CD8-positive, alpha-beta memory T cell (primary cell): Measurements from ENCODE around the gene MYH9. TPM values are rescaled to one million over a fixed set of nuclear protein-coding genes. Genes with fewer than 3 reads are reported as not detected.
"Not testable (repeated sequence)": the region's sequence is repeated elsewhere in the genome, so short reads cannot be mapped to it uniquely, and the experiment has no call there.

Experiments used
- CTCF ChIA-PET: fragments of 350-600 bp; sonication (Branson Sonifier 250); formaldehyde crosslinking; loops from one replicate; lab custom pipeline; 2021; ENCODE audit warnings: antibody characterized with exemption; lab: Charles Lee
- POLR2A ChIA-PET: fragments of 350-600 bp; sonication (Branson Sonifier 250); formaldehyde crosslinking; loops from one replicate; lab custom pipeline; 2021; ENCODE audit warnings: antibody characterized with exemption; lab: Charles Lee
- DNase-seq, 5 donors: peaks; one replicate each; pipeline versions ENCODE4 v3.0.0 to v3.0.0-alpha.2; 2020 to 2022; ENCODE audit warnings: mixed read lengths in 1 of 5
- H3K27ac ChIP-seq: one replicate; pipeline ENCODE4 v1.7.0; 2013; ENCODE audit warnings: low read depth, mild to moderate bottlenecking, low read length, moderate library complexity
- H3K27me3 ChIP-seq: 2 replicates; pipeline ENCODE4 v1.7.0; 2013; ENCODE audit warnings: low read length, mild to moderate bottlenecking; ENCODE audit not compliant: insufficient read depth, poor library complexity, severe bottlenecking
- H3K36me3 ChIP-seq: 2 replicates; pipeline ENCODE4 v1.7.0; 2013; ENCODE audit warnings: mild to moderate bottlenecking, low read length, moderate library complexity; ENCODE audit not compliant: insufficient read depth
- H3K4me1 ChIP-seq: 2 replicates; pipeline ENCODE4 v1.7.0; 2013; ENCODE audit warnings: mild to moderate bottlenecking, low read length, moderate library complexity; ENCODE audit not compliant: insufficient read depth
- H3K4me3 ChIP-seq: 2 replicates; pipeline ENCODE4 v1.7.0; 2013; ENCODE audit warnings: mild to moderate bottlenecking, low read length
- H3K9me3 ChIP-seq: 2 replicates; pipeline ENCODE4 v1.7.0; 2013; ENCODE audit warnings: mild to moderate bottlenecking, low read length
- H3K27ac Mint-ChIP-seq, 8 donors: one replicate each; pipeline ENCODE4 v1.8.0; 2020 to 2021; ENCODE audit warnings: mixed read lengths in 8 of 8, mild to moderate bottlenecking in 6 of 8, inconsistent platforms in 3 of 8, moderate library complexity in 3 of 8
- H3K27me3 Mint-ChIP-seq, 2 donors: one replicate each; pipeline ENCODE4 v1.8.0; 2020 to 2021; ENCODE audit warnings: mixed read lengths in 2 of 2, mild to moderate bottlenecking in 1 of 2, moderate library complexity in 1 of 2
- H3K36me3 Mint-ChIP-seq, 3 donors: one replicate each; pipeline ENCODE4 v1.8.0; 2020 to 2021; ENCODE audit warnings: mixed read lengths in 3 of 3, inconsistent platforms in 1 of 3, mild to moderate bottlenecking in 1 of 3
- H3K4me1 Mint-ChIP-seq, 3 donors: one replicate each; pipeline ENCODE4 v1.8.0; 2020 to 2021; ENCODE audit warnings: mixed read lengths in 3 of 3, inconsistent platforms in 1 of 3, mild to moderate bottlenecking in 1 of 3
- H3K4me3 Mint-ChIP-seq, 7 donors: one replicate each; pipeline ENCODE4 v1.8.0; 2020 to 2021; ENCODE audit warnings: mixed read lengths in 7 of 7, mild to moderate bottlenecking in 6 of 7, moderate library complexity in 4 of 7, inconsistent platforms in 2 of 7
- H3K9me3 Mint-ChIP-seq, 5 donors: one replicate each; pipeline ENCODE4 v1.8.0; 2020 to 2022; ENCODE audit warnings: mixed read lengths in 5 of 5, mild to moderate bottlenecking in 3 of 5, moderate library complexity in 2 of 5, inconsistent platforms in 1 of 5
- polyA plus RNA-seq: library from polyadenylated mRNA; unstranded; fragments of 300-500 nt; fragmentation: Illumina TruSeq; gene quantifications from one replicate; pipeline ENCODE4 v1.2.3, GENCODE V29; 2021
- total RNA-seq, 2 experiments: library from RNA; stranded (reverse); gene quantifications; one replicate each; pipeline ENCODE4 v1.2.3, GENCODE V29; 2021

MYH9 gene
- total and polyA plus RNA-seq, 3 experiments from 2014 or later, result 425 to 684 (median 680) TPM

GRCh38 chr22:36259615-36260300, 128.0 kb downstream of the MYH9 start:
- Mint-ChIP-seq H3K27me3 (peaks cover 0 to 1% of the 10 kb centered on the region in 2 donors), H3K9me3 (no peaks in the 10 kb centered on the region), H3K4me1 (peaks cover 40 to 50% (median 48%) of the 10 kb centered on the region in 3 donors), H3K36me3 (peaks cover 4 to 91% (median 21%) of the 10 kb centered on the region in 3 donors), H3K27ac (peak overlapping the region in 4 of 8 donors; percentile 79 to 93 (median 86)), H3K4me3 (peak overlapping the region in 1 of 7 donors; percentile 9)
- POLR2A ChIA-PET, result no interaction called here
- H3K36me3 ChIP-seq, result peaks cover 31% of the 10 kb centered on the region
- peaks cover 34% of the 10 kb centered on the region for H3K4me1 ChIP-seq
- no peaks in the 10 kb centered on the region for H3K9me3 ChIP-seq
- H3K27me3 ChIP-seq, result no peaks in the 10 kb centered on the region
- H3K27ac ChIP-seq, result no peak overlapping the region
- CTCF ChIA-PET, result interaction anchor here (1.4 to 1.8 kb wide), 2 partner anchors 16 to 21 kb away, joined by 3 to 4 read pairs; no protein-coding TSS in a partner anchor
- H3K4me3 ChIP-seq, result no peak overlapping the region
- DNase-seq, result no peak

- ChIA-PET POLR2A (interaction anchor here (0.6 kb wide), 1 partner anchor 236 kb away, joined by 3 read pairs; no protein-coding TSS in a partner anchor), CTCF (interaction anchor here (0.8 to 1.8 kb wide), 3 partner anchors 11 to 22 kb away, joined by 3 to 4 read pairs (median 3); no protein-coding TSS in a partner anchor)
- peaks cover 41% of the 10 kb centered on the region for H3K4me1 ChIP-seq
- Mint-ChIP-seq H3K4me1 (peaks cover 46 to 58% (median 54%) of the 10 kb centered on the region in 3 donors), H3K9me3 (no peaks in the 10 kb centered on the region), H3K4me3 (peak overlapping the region; percentile 17 to 83 (median 67)), H3K36me3 (peaks cover 4 to 87% (median 19%) of the 10 kb centered on the region in 3 donors), H3K27ac (peak overlapping the region; percentile 58 to 94 (median 84)), H3K27me3 (peaks cover 0 to 1% of the 10 kb centered on the region in 2 donors)
- no peaks in the 10 kb centered on the region for H3K27me3 ChIP-seq
- H3K9me3 ChIP-seq, result no peaks in the 10 kb centered on the region
- DNase-seq, result no peak
- no peak overlapping the region for H3K4me3 ChIP-seq
- H3K36me3 ChIP-seq, result peaks cover 31% of the 10 kb centered on the region
- H3K27ac ChIP-seq, result peak overlapping the region; percentile 27
These were observed 128.8 kb downstream of the MYH9 start for GRCh38 chr22:36258701-36259614.

DNA sequence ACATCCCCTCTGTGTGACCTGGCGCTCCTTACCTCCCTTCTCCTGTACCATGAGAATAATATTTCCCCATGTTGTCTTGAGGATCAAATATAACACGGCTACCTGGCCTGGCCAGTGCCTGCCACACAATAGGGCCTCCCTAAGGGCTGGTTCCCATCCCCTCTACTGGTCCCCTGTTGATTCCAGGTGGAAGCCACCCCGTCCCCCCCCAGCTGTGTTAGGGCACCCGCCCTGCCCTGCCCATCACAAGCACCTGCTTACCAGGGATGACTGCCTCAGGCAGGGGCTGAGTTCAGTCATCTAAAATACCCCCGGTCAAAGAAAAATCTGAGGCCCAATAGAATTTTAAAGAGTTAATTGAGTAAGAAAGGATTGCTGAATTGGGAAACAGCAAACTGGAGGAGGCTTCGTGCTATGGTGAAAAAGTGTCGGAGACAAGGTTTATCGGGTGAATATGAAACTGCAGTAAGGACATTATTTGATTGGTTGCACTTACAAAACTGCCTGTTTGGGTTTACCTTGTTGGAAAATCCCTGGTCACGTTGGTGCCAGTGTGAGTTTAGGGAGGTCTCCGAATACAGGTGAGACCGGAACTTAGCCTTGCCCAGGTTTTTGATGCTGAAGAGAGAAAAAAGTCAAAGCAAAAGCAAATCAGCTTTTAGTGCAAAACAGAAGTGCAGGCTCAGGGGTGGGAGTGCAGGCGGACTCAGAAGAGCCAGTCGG, 129.7 kb downstream of the MYH9 start:
- POLR2A ChIA-PET, result interaction anchor here (0.6 kb wide), 1 partner anchor 237 kb away, joined by 3 read pairs; no protein-coding TSS in a partner anchor
- H3K4me3 Mint-ChIP-seq, result peak overlapping the region; percentile 17 to 83 (median 67)
- Histone ChIP-seq H3K27ac (peak overlapping the region; percentile 27), H3K4me1 (peaks cover 48% of the 10 kb centered on the region), H3K9me3 (no peaks in the 10 kb centered on the region), H3K27me3 (no peaks in the 10 kb centered on the region), H3K36me3 (peaks cover 31% of the 10 kb centered on the region), H3K4me3 (no peak overlapping the region)
- H3K27me3 Mint-ChIP-seq, result no peaks in the 10 kb centered on the region
- CTCF ChIA-PET, result interaction anchor here (0.8 to 1.8 kb wide), 2 partner anchors 10 to 23 kb away, joined by 3 to 4 read pairs; no protein-coding TSS in a partner anchor
- peaks cover 55 to 67% (median 63%) of the 10 kb centered on the region in 3 donors for H3K4me1 Mint-ChIP-seq
- no peaks in the 10 kb centered on the region for H3K9me3 Mint-ChIP-seq
- H3K36me3 Mint-ChIP-seq, result peaks cover 4 to 84% (median 13%) of the 10 kb centered on the region in 3 donors
- peak overlapping the region in 7 of 8 donors; percentile 53 to 94 (median 86) for H3K27ac Mint-ChIP-seq
- DNase-seq, result no peak

DNA sequence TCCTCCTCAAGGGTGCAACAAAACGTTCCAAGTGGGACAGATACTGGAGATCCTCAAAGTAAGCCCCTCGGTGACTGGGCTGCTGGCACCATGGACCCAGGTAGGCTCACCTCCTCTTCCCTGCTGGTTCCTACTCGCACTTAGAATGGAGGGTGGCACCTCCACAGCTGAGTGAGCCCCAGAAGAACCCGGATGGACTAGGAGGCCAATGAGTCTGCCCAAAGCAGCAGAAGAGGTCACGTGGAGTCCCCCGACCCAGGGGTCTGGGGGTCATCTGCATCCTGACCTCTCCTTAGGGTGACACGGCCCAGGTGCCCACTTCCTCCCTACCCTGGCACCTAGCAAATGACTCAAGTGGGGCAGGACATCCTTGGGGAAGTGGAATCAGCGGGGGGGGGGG, 130.5 kb downstream of the MYH9 start:
- H3K4me1 ChIP-seq, result peaks cover 54% of the 10 kb centered on the region
- Mint-ChIP-seq H3K4me3 (peak overlapping the region in 1 of 7 donors; percentile 88), H3K27me3 (no peaks in the 10 kb centered on the region), H3K4me1 (peaks cover 62 to 74% (median 70%) of the 10 kb centered on the region in 3 donors), H3K27ac (peak overlapping the region in 3 of 8 donors; percentile 54 to 81 (median 79)), H3K9me3 (no peaks in the 10 kb centered on the region), H3K36me3 (peaks cover 4 to 78% (median 13%) of the 10 kb centered on the region in 3 donors)
- no peak for DNase-seq
- CTCF ChIA-PET, result no interaction called here
- no peaks in the 10 kb centered on the region for H3K27me3 ChIP-seq
- POLR2A ChIA-PET, result no interaction called here
- H3K4me3 ChIP-seq, result no peak overlapping the region
- H3K36me3 ChIP-seq, result peaks cover 26% of the 10 kb centered on the region
- no peak overlapping the region for H3K27ac ChIP-seq
- H3K9me3 ChIP-seq, result no peaks in the 10 kb centered on the region

DNA sequence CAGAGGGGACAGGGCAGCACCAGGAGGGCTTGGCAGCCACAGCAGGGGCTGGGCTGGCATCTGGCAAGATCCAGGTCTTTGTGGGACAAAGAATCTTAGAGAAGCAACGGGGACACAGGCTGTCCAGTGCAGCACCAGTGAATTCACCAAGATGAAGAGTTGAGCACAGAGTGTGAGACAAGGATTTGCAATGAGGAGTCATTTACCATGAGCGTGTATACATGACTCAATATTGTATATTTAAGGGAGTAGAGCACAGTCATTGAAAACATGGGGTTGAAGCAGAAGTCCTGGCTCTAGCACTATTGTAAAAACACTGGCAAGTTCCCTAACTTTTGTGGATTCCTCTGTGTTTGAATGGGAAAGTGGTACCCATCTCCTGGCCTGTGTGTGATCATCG, 131.3 kb downstream of the MYH9 start:
- no peaks in the 10 kb centered on the region for H3K27me3 ChIP-seq
- ChIA-PET POLR2A (no interaction called here), CTCF (no interaction called here)
- no peak for DNase-seq
- Mint-ChIP-seq H3K4me3 (peak overlapping the region in 5 of 7 donors; percentile 7 to 88 (median 25)), H3K9me3 (no peaks in the 10 kb centered on the region), H3K4me1 (peaks cover 62 to 74% (median 70%) of the 10 kb centered on the region in 3 donors), H3K27ac (peak overlapping the region; percentile 24 to 84 (median 68)), H3K27me3 (no peaks in the 10 kb centered on the region), H3K36me3 (peaks cover 4 to 69% (median 13%) of the 10 kb centered on the region in 3 donors)
- no peaks in the 10 kb centered on the region for H3K9me3 ChIP-seq
- H3K27ac ChIP-seq, result no peak overlapping the region
- no peak overlapping the region for H3K4me3 ChIP-seq
- peaks cover 26% of the 10 kb centered on the region for H3K36me3 ChIP-seq
- H3K4me1 ChIP-seq, result peaks cover 54% of the 10 kb centered on the region

DNA sequence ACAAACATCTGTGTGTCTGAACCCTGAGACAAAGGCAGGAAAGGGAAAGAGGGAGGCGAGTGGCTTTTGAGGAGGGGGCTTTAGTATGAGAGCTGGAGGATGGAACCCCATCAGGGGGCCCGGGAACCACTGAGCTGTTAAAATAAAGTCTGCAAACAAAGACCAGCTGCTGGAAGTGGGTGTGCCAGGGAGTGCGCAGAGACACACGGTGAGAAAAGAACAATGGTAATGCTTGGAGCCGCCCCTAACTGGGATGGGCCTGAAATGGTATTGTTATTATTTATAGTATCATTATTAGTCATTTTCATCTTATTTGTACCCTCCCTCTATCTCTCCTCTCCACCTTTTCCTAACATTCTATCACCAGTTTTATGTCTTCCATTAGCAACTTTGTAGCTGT, 132.2 kb downstream of the MYH9 start:
- H3K27me3 ChIP-seq, DNase-seq, H3K9me3 ChIP-seq, H3K9me3 Mint-ChIP-seq, H3K27me3 Mint-ChIP-seq, H3K4me3 ChIP-seq, H3K27ac ChIP-seq, POLR2A ChIA-PET: not testable (repeated sequence)
- Histone ChIP-seq H3K4me1 (peaks cover 54% of the 10 kb centered on the region), H3K36me3 (peaks cover 17% of the 10 kb centered on the region)
- Mint-ChIP-seq H3K27ac (peak overlapping the region in 6 of 8 donors; percentile 51 to 84 (median 77)), H3K4me1 (peaks cover 62 to 74% (median 67%) of the 10 kb centered on the region in 3 donors), H3K36me3 (peaks cover 0 to 60% (median 11%) of the 10 kb centered on the region in 3 donors), H3K4me3 (peak overlapping the region in 6 of 7 donors; percentile 20 to 96 (median 42))
- CTCF ChIA-PET, result interaction anchor here (0.7 kb wide), 1 partner anchor 31 kb away, joined by 3 read pairs; no protein-coding TSS in a partner anchor
